22Rv1 (cell line): Measurements from ENCODE around the gene GPC6.
A peak's percentile ranks its signal among the peaks of the same experiment; 100 is the strongest.

ENCODE experiments used
- H3K27ac ChIP-seq: fragments of 450-650 bp; 2 replicates; pipeline ENCODE4 v1.5.1; 2017
- CTCF ChIP-seq: fragments of 450-650 bp; IDR thresholded peaks from 2 replicates; pipeline ENCODE4 v1.5.1; 2017; ENCODE audit warnings: mild to moderate bottlenecking
- ZFX ChIP-seq: fragments of 450-650 bp; IDR thresholded peaks from 2 replicates; pipeline ENCODE4 v1.6.1; 2017; ENCODE audit warnings: antibody characterized with exemption, borderline replicate concordance

GPC6 gene

DNA sequence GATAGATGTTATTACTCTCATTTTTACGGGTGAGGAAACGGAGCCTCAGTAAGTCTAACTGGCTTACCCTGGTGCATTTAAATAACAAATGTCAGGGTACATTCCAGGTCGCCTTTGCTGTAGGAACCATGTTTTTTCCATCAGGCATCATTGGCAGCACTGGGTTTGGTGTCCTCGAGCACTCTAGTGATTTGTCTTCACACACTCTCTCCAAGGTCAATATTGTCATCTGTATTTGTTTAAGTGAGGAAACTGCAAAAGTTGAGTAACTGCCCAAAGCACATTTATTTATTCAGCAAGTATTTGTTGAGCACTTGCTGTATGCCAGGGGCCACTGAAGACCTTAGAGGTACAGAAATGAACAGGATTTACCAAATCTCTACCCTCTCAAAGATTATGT is 1174.3 kb downstream of the GPC6 start:
- H3K27ac ChIP-seq: no peak overlapping the region
- no peak for TF ChIP-seq CTCF

- no peak overlapping the region for H3K27ac ChIP-seq
- no peak for TF ChIP-seq CTCF
- TF ChIP-seq ZFX: no peak
Measured at GRCh38 chr13:94408314-94409036, 1181.9 kb downstream of the GPC6 start.

GRCh38 chr13:94411747-94412146 is 1185.1 kb downstream of the GPC6 start:
- TF ChIP-seq ZFX (no peak), CTCF (no peak)
- no peak overlapping the region for H3K27ac ChIP-seq

GRCh38 chr13:94412870-94413597 is 1186.4 kb downstream of the GPC6 start:
- H3K27ac ChIP-seq: no peak overlapping the region
- TF ChIP-seq CTCF (no peak), ZFX (no peak)

GRCh38 chr13:94413598-94413944 is 1187.0 kb downstream of the GPC6 start:
- H3K27ac ChIP-seq: no peak overlapping the region
- TF ChIP-seq CTCF (no peak), ZFX (no peak)

DNA sequence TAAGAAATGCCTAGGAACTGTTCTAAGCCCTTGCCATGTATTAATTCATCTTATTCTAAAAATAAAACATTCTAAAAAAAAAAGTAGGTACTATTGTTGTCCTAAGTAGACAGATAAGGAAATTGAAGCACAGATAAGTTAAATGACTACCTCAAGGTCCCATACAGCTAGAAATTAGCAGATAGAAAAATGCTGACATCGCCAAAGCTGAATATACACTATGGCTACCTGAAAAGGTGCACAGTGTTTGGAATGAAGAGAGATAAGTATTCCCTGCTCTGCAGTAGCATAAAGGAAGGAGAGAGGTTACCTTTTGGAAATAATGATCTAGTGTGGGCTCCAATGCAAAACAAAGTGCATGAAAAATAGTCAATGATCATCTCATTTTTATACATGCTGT is 1187.5 kb downstream of the GPC6 start:
- no peak overlapping the region for H3K27ac ChIP-seq
- TF ChIP-seq ZFX: no peak
- TF ChIP-seq CTCF: no peak

GRCh38 chr13:94414708-94415107 is 1188.1 kb downstream of the GPC6 start:
- H3K27ac ChIP-seq: peak overlapping the region; percentile 49
- TF ChIP-seq ZFX: no peak
- TF ChIP-seq CTCF: no peak
